K562 (cell line): ENCODE data around the gene MON1A. TPM values are rescaled to one million over a fixed set of nuclear protein-coding genes. Genes with fewer than 3 reads are reported as not detected.
A peak's percentile ranks its signal among the peaks of the same experiment; 100 is the strongest.

ENCODE experiments used
- BACH1 ChIP-seq: fragments of 200-800 bp; sonication (Bioruptor generic); IDR thresholded peaks from 2 replicates; pipeline ENCODE4 v1.6.1; 2016; ENCODE audit warnings: missing genetic modification characterization, missing compliant biosample characterization
- CBFA2T3 ChIP-seq: fragments of 450-650 bp; IDR thresholded peaks from 2 replicates; pipeline ENCODE4 v1.6.1; 2017
- EGR1 ChIP-seq: fragments of 450-650 bp; conservative IDR thresholded peaks from 2 replicates; pipeline ENCODE4 v1.6.1; 2017; ENCODE audit warnings: mild to moderate bottlenecking
- ESRRA ChIP-seq: fragments of 450-650 bp; IDR thresholded peaks from 2 replicates; pipeline ENCODE4 v1.6.1; 2014; ENCODE audit warnings: low read depth, mild to moderate bottlenecking, moderate library complexity, borderline replicate concordance
- HMG20A ChIP-seq: fragments of 450-650 bp; formaldehyde crosslinking; conservative IDR thresholded peaks from 2 replicates; pipeline ENCODE4 v1.4.0; 2020; ENCODE audit warnings: mild to moderate bottlenecking, mixed read lengths
- JUND ChIP-seq, 2 experiments: IDR thresholded peaks; 2 replicates in 1 of 2; 3 replicates in 1 of 2; pipeline ENCODE4 v1.6.1; 2011; ENCODE audit warnings: borderline replicate concordance in 2 of 2, low read depth in 2 of 2, low read length in 2 of 2, improper control_type of control experiment in 1 of 2, missing biosample characterization in 1 of 2, missing genetic modification characterization in 1 of 2, missing genetic modification reagents in 1 of 2
- MAX ChIP-seq: sonication (generic); formaldehyde crosslinking; IDR thresholded peaks from 2 replicates; pipeline ENCODE4 v1.9.0; 2022; ENCODE audit warnings: mild to moderate bottlenecking, missing genetic modification reagents
- MEF2D ChIP-seq: conservative IDR thresholded peaks from 2 replicates; pipeline ENCODE4 v1.6.1; 2016; ENCODE audit warnings: low read depth, missing genetic modification characterization, missing compliant biosample characterization
- MNT ChIP-seq, 2 experiments: fragments of 450-650 bp; conservative IDR thresholded peaks; 2 replicates each; pipeline ENCODE4 v1.6.1; 2017; ENCODE audit warnings: mild to moderate bottlenecking in 2 of 2, moderate library complexity in 2 of 2
- MYC ChIP-seq, 2 experiments: fragments of 250-450 bp in 1 of 2; sonication (Bioruptor Pico) in 1 of 2; IDR thresholded peaks; 2 replicates each; pipeline versions ENCODE4 v1.5.1 to v1.6.1; 2012 to 2021; ENCODE audit warnings: low read depth in 2 of 2, borderline replicate concordance in 1 of 2, improper control_type of control experiment in 1 of 2, low read length in 1 of 2, mild to moderate bottlenecking in 1 of 2, moderate library complexity in 1 of 2
- NONO ChIP-seq, 2 experiments: fragments of 200-400 bp in 1 of 2; fragments of 450-650 bp in 1 of 2; formaldehyde crosslinking in 1 of 2; IDR thresholded peaks; 2 replicates each; pipeline ENCODE4 v1.6.1; 2017; ENCODE audit warnings: low read depth in 2 of 2, mild to moderate bottlenecking in 2 of 2, moderate library complexity in 2 of 2, low read length in 1 of 2
- NR2C1 ChIP-seq, 2 experiments: fragments of 450-650 bp; IDR thresholded peaks; 2 replicates each; pipeline ENCODE4 v1.6.1; 2017; ENCODE audit warnings: mild to moderate bottlenecking in 2 of 2, antibody characterized with exemption in 1 of 2, inconsistent platforms in 1 of 2, missing compliant biosample characterization in 1 of 2, missing genetic modification characterization in 1 of 2
- PKNOX1 ChIP-seq: fragments of 450-650 bp; IDR thresholded peaks from 2 replicates; pipeline ENCODE4 v1.6.1; 2016
- STAT5A ChIP-seq: IDR thresholded peaks from 2 replicates; pipeline ENCODE4 v1.6.1; 2012; ENCODE audit warnings: low read length, inconsistent platforms, borderline replicate concordance
- TRIM24 ChIP-seq, 2 experiments: fragments of 450-650 bp; IDR thresholded peaks; 2 replicates each; pipeline ENCODE4 v1.6.1; 2016
- TRIM25 ChIP-seq: fragments of 450-650 bp; IDR thresholded peaks from 2 replicates; pipeline ENCODE4 v1.7.0; 2016; ENCODE audit warnings: borderline replicate concordance
- U2AF1 ChIP-seq: fragments of 200-400 bp; formaldehyde crosslinking; optimal IDR thresholded peaks from 2 replicates; pipeline ENCODE3; 2017; ENCODE audit warnings: mild to moderate bottlenecking, low read depth, low read length, moderate library complexity
- WHSC1 ChIP-seq: IDR thresholded peaks from one replicate; pipeline ENCODE4 v1.6.1; 2012; ENCODE audit warnings: low read length, control low read depth, inconsistent platforms
- ZKSCAN3 ChIP-seq: fragments of 250-450 bp; sonication (Bioruptor Pico); IDR thresholded peaks from 2 replicates; pipeline ENCODE4 v1.4.0; 2020
- ZNF263 ChIP-seq: sonication (generic); formaldehyde crosslinking; IDR thresholded peaks from 2 replicates; pipeline ENCODE4 v1.8.0; 2022; ENCODE audit warnings: mild to moderate bottlenecking, missing genetic modification reagents, borderline replicate concordance
- ZNF444 ChIP-seq: fragments of 250-450 bp; sonication (Bioruptor Pico); IDR thresholded peaks from 2 replicates; pipeline ENCODE4 v1.4.0; 2020; ENCODE audit warnings: mild to moderate bottlenecking, moderate library complexity
- ZNF75A ChIP-seq: fragments of 450-650 bp; formaldehyde crosslinking; IDR thresholded peaks from 2 replicates; pipeline ENCODE4 v1.4.0; 2020; ENCODE audit warnings: mild to moderate bottlenecking
- polyA plus RNA-seq, 8 experiments: library from polyadenylated mRNA; depleted of rRNA in 4 of 8; stranded (reverse) in 5 of 8; unstranded in 3 of 8; fragments of >200 nt; fragmentation: Nextera tagmentation in 2 of 8; fragmentation: Illumina TruSeq in 1 of 8; extraction: Ambion mirVana in 2 of 8; extraction: Trizol in 1 of 8; gene quantifications; 2 replicates each; pipeline versions ENCODE4 v1.2.1 to v1.2.3, GENCODE V29; 2011 to 2014; ENCODE audit warnings: inconsistent platforms in 1 of 8, missing spikeins in 1 of 8
- total RNA-seq, 7 experiments: library from RNA; depleted of rRNA in 6 of 7; stranded (reverse); fragments of >200 nt in 6 of 7; fragmentation: Illumina TruSeq in 2 of 7; extraction: Trizol in 2 of 7; gene quantifications; 2 replicates each; pipeline versions ENCODE4 v1.2.1 to v1.2.3, GENCODE V29; 2011 to 2021; ENCODE audit warnings: low replicate concordance in 1 of 7

Gene MON1A
- total and polyA plus RNA-seq, 9 of the 15 experiments (the other 6 are each of a cell fraction or from before 2014, with no cell fraction given): 1.1 to 13.8 (median 6.8) TPM

GRCh38 chr3:49939858-49940666 lies 10.5 kb upstream of the MON1A start, which contains the start of gene RBM6 (continued):
- TF ChIP-seq MYC (IDR thresholded peaks at IDR 0.05; ENCODE audit: low read depth, low read length) (peak; percentile 26; the same call in 1 of the 2 replicates), MYC (CRISPR knock-in tag; IDR thresholded peaks at IDR 0.05; ENCODE audit: borderline replicate concordance, low read depth) (no peak), EGR1 (no peak), ZNF263 (peak; percentile 39; the same call in 1 of the 2 replicates), STAT5A (no peak), WHSC1 (no peak), HMG20A (CRISPR knock-in tag) (no peak), MNT (conservative IDR thresholded peaks at IDR 0.05) (peak; percentile 86 to 95), ZNF75A (CRISPR knock-in tag) (0 out of 2 replicates have a peak, but pooled peaks have one; percentile 18), MEF2D (tag) (no peak), TRIM24 (IDR thresholded peaks at IDR 0.05) (no peak), PKNOX1 (peak; percentile 48; the same call in 1 of the 2 replicates), ESRRA (peak; percentile 77), JUND (IDR thresholded peaks at IDR 0.05; ENCODE audit: borderline replicate concordance, low read depth, low read length) (peak; percentile 46; the same call in 1 of the 2 replicates), JUND (tag; IDR thresholded peaks at IDR 0.05; ENCODE audit: borderline replicate concordance, low read depth, low read length) (no peak), U2AF1 (peak; percentile 25), ZNF444 (no peak), MAX (peak; percentile 87), TRIM25 (no peak), BACH1 (tag) (no peak), NR2C1 (IDR thresholded peaks at IDR 0.05) (peak; percentile 89), NR2C1 (tag; IDR thresholded peaks at IDR 0.05) (peak; percentile 93), CBFA2T3 (0 out of 2 replicates have a peak, but pooled peaks have one; percentile 5), ZKSCAN3 (CRISPR knock-in tag) (no peak), NONO (IDR thresholded peaks at IDR 0.05; ENCODE audit: low read depth in 2 of 2, low read length in 1 of 2) (no peak; a peak in 1 of 4 replicates)
